Sciatic nerve (tissue), 2 donors: ENCODE measurements around the gene VSIG1. TPM values are rescaled to one million over a fixed set of nuclear protein-coding genes. Genes with fewer than 3 reads are reported as not detected.

ENCODE experiments used
- ATAC-seq: fragments of 200-7000 bp; cut with Tn5 transposase; one replicate; pipeline ENCODE4 v1.9.1; 2020; ENCODE audit warnings: mild to moderate bottlenecking, moderate library complexity
- DNase-seq: peaks from one replicate; pipeline ENCODE4 v3.0.0-alpha.2; 2020; ENCODE audit warnings: low spot score
- intact Hi-C: fragments of 100-400 bp; cut with DNase I; formaldehyde crosslinking; loops from one replicate; pipeline ENCODE4 v1.14.2; 2022
- total RNA-seq: library from RNA; stranded (reverse); fragmentation: NEBNext Ultra II Directional; extraction: Animal tissue kit (Norgen Biotek cat#: 25700); gene quantifications from one replicate; pipeline ENCODE4 v1.2.1, GENCODE V29; 2021
- donor health status: DM: no; HTN: no; CAD: no.
- donor health status: DM: no; HTN: no; CAD: no.

VSIG1 gene
- 0.36 TPM for total RNA-seq

GRCh38 chrX:108044554-108045256 is at the start of gene VSIG1:
VSIG1 (plus strand) TSS chrX:108045065; CDS start chrX:108045131, 66 bp downstream.
- DNase-seq, result no peak
- intact Hi-C loops, result no loop called here
- no peak for ATAC-seq

GRCh38 chrX:107996124-107996523 is 48.7 kb upstream of the VSIG1 start:
- DNase-seq (no peak), ATAC-seq (no peak)
- intact Hi-C loops, result no loop called here

- ATAC-seq (no peak), DNase-seq (no peak)
- intact Hi-C loops, result no loop called here
Measured at GRCh38 chrX:108000751-108001150, 44.1 kb upstream of the VSIG1 start.

- intact Hi-C loops, result no loop called here
- ATAC-seq (no peak), DNase-seq (no peak)
Measured at GRCh38 chrX:108001218-108001814, 43.5 kb upstream of the VSIG1 start.

- intact Hi-C loops, result no loop called here
- DNase-seq (no peak), ATAC-seq (no peak)
Measured at GRCh38 chrX:108018656-108019381, 26.0 kb upstream of the VSIG1 start.

GRCh38 chrX:108019382-108019875 is 25.4 kb upstream of the VSIG1 start:
- intact Hi-C loops, result no loop called here
- DNase-seq (no peak), ATAC-seq (no peak)

- DNase-seq, result no peak
- no peak for ATAC-seq
- intact Hi-C loops, result no loop called here
Measured at GRCh38 chrX:108020631-108021030, 24.2 kb upstream of the VSIG1 start.

- intact Hi-C loops, result no loop called here
- DNase-seq (no peak), ATAC-seq (no peak)
Measured at GRCh38 chrX:108022491-108023089, 22.3 kb upstream of the VSIG1 start.

- intact Hi-C loops, result no loop called here
- ATAC-seq (no peak), DNase-seq (no peak)
Measured at GRCh38 chrX:108025376-108025775, 19.5 kb upstream of the VSIG1 start.

GRCh38 chrX:108025954-108026600 is 18.8 kb upstream of the VSIG1 start:
- ATAC-seq, result no peak
- intact Hi-C loops, result no loop called here
- DNase-seq, result no peak

GRCh38 chrX:108028854-108029253 is 16.0 kb upstream of the VSIG1 start:
- ATAC-seq (peak; percentile 62), DNase-seq (no peak)
- intact Hi-C loops, result no loop called here

- intact Hi-C loops, result no loop called here
- DNase-seq (no peak), ATAC-seq (no peak)
Measured at GRCh38 chrX:108029928-108030711, 14.7 kb upstream of the VSIG1 start.

GRCh38 chrX:108032944-108033343 is 11.9 kb upstream of the VSIG1 start:
- intact Hi-C loops, result no loop called here
- ATAC-seq, result no peak
- DNase-seq, result no peak

GRCh38 chrX:108033890-108034289 is 11.0 kb upstream of the VSIG1 start:
- intact Hi-C loops, result no loop called here
- DNase-seq, result no peak
- no peak for ATAC-seq

GRCh38 chrX:108034725-108035124 is 10.1 kb upstream of the VSIG1 start:
- ATAC-seq (no peak), DNase-seq (no peak)
- intact Hi-C loops, result no loop called here

GRCh38 chrX:108036298-108036973 is 8.4 kb upstream of the VSIG1 start:
- ATAC-seq (no peak), DNase-seq (no peak)
- intact Hi-C loops, result no loop called here

- ATAC-seq (peak; percentile 70), DNase-seq (no peak)
- intact Hi-C loops, result no loop called here
Measured at GRCh38 chrX:108049649-108050048, 4.8 kb downstream of the VSIG1 start.

GRCh38 chrX:108053218-108053617 is 8.4 kb downstream of the VSIG1 start:
- intact Hi-C loops, result no loop called here
- no peak for ATAC-seq
- no peak for DNase-seq
